Suprapubic skin (tissue), 3 donors: Measurements from ENCODE around the gene METTL21C.

Experiments
- CTCF ChIP-seq, 2 donors: fragments of 200-600 bp in 1 of 2; fragments of 450-650 bp in 1 of 2; sonication (generic) in 1 of 2; IDR thresholded peaks; one replicate each; pipeline ENCODE4 v1.5.1; 2016 to 2019; ENCODE audit warnings: antibody characterized with exemption in 2 of 2, mild to moderate bottlenecking in 1 of 2, moderate library complexity in 1 of 2
- POLR2A ChIP-seq, 2 donors: fragments of 450-650 bp; IDR thresholded peaks; one replicate each; pipeline ENCODE4 v1.6.1; 2017; ENCODE audit warnings: antibody characterized with exemption in 2 of 2, mild to moderate bottlenecking in 2 of 2, moderate library complexity in 2 of 2

DNA sequence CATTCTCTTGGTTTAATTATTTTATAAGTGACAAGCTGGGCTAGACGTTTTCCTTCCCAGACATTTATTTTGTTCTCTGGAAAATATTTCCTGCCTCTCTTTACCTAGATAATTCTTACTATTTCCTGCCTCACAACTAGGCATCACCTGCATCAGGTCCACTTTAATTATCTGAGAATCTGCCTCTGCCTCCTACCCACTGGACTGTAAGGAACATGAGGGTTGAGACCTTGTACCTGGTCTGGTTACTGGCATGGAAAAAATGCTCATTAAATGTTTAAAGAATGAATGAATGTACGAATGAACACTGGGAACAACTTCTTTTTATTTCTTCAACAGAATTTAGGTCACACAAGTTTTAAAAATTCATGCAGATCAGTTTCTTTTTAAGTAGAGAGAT is 13.4 kb upstream of the METTL21C start:
- TF ChIP-seq POLR2A (IDR thresholded peaks at IDR 0.05) (no peak), CTCF (IDR thresholded peaks at IDR 0.05) (no peak)
